K562 (cell line): Measurements from ENCODE around the gene GAPDH. TPM values are rescaled to one million over a fixed set of nuclear protein-coding genes. Genes with fewer than 3 reads are reported as not detected.
"Not testable (repeated sequence)": the region's sequence is repeated elsewhere in the genome, so short reads cannot be mapped to it uniquely, and the experiment has no call there.

ENCODE experiments used
- ATAC-seq: fragments of 200-7000 bp; cut with Tn5 transposase; 3 replicates; pipeline ENCODE4 v1.9.1; 2020; ENCODE audit warnings: moderate library complexity
- BruUV-seq: library from RNA; stranded (reverse); fragments of 400-500 nt; replicated peaks from 2 replicates; lab custom pipeline; 2021; lab: Mats Ljungman, UMichigan
- CTCF ChIA-PET: fragments of 300-600 bp; formaldehyde crosslinking; extraction: SDS; loops from one replicate; lab custom pipeline; 2021; ENCODE audit warnings: low intra/inter-chr PET ratio; lab: Yijun Ruan, JAX
- POLR2A ChIA-PET: fragments of 300-600, 350-650 bp; sonication (Branson Sonifier 250); formaldehyde crosslinking; extraction: SDS; loops from one replicate; lab custom pipeline; 2021; ENCODE audit warnings: antibody characterized with exemption, inconsistent platforms; lab: Yijun Ruan, JAX
- DNase-seq, 4 experiments: peaks; one replicate each; pipeline versions ENCODE4 v3.0.0 to v3.0.0-alpha.2; 2011 to 2018; ENCODE audit warnings: low spot score in 3 of 4, mixed read lengths in 3 of 4; ENCODE audit errors: extremely low read depth in 1 of 4
- FAIRE-seq: peaks from 2 replicates; lab custom pipeline; 2011; peaks lifted over from hg19 to GRCh38; lab: Jason Lieb, UNC
- H2AFZ ChIP-seq: 2 replicates; pipeline ENCODE4 v1.6.0; 2011; ENCODE audit warnings: low read depth, low read length, control low read depth, inconsistent platforms
- H3K27ac ChIP-seq: fragments of 200-600 bp; 3 replicates; pipeline ENCODE4 v1.8.0; 2011; ENCODE audit warnings: low read depth, mild to moderate bottlenecking, control low read depth, inconsistent platforms, low read length, moderate library complexity, mixed read lengths; ENCODE audit errors: extremely low read depth
- H3K27me3 ChIP-seq, 2 experiments: fragments of 300-600 bp in 1 of 2; 2 replicates in 1 of 2; 3 replicates in 1 of 2; pipeline versions ENCODE4 v1.6.0 to v1.8.0; 2011; ENCODE audit warnings: inconsistent platforms in 2 of 2, low read length in 2 of 2, mild to moderate bottlenecking in 1 of 2, mixed read lengths in 1 of 2, moderate library complexity in 1 of 2; ENCODE audit not compliant: control insufficient read depth in 2 of 2, insufficient read depth in 2 of 2
- H3K36me3 ChIP-seq: fragments of 300-600 bp; 3 replicates; pipeline ENCODE4 v1.8.0; 2011; ENCODE audit warnings: mild to moderate bottlenecking, low read length, inconsistent platforms; ENCODE audit not compliant: control insufficient read depth, insufficient read depth
- H3K4me1 ChIP-seq, 2 experiments: fragments of 200-600 bp in 1 of 2; replicated peaks in 1 of 2; 2 replicates in 1 of 2; 3 replicates in 1 of 2; pipeline versions ENCODE4 v1.5.1 to v1.8.0; 2011; ENCODE audit warnings: inconsistent platforms in 2 of 2, low read length in 2 of 2, mild to moderate bottlenecking in 1 of 2, mixed read lengths in 1 of 2, moderate library complexity in 1 of 2; ENCODE audit not compliant: control insufficient read depth in 2 of 2, insufficient read depth in 2 of 2
- H3K4me2 ChIP-seq: 2 replicates; pipeline ENCODE4 v1.6.1; 2011; ENCODE audit warnings: low read length, control low read depth, inconsistent platforms, mixed read lengths; ENCODE audit not compliant: insufficient read depth
- H3K4me3 ChIP-seq: fragments of 200-600 bp; sonication (generic), shearing (Covaris generic); 2 replicates; pipeline ENCODE4 v1.5.1; 2016; ENCODE audit warnings: control low read depth, inconsistent platforms
- H3K79me2 ChIP-seq: fragments of 200-600 bp; 3 replicates; pipeline ENCODE4 v1.8.0; 2011; ENCODE audit warnings: low read length, inconsistent platforms; ENCODE audit not compliant: control insufficient read depth, insufficient read depth
- H3K9ac ChIP-seq, 2 experiments: 2 replicates each; pipeline versions ENCODE4 v1.6.0 to v1.6.1; 2011; ENCODE audit warnings: low read depth in 2 of 2, low read length in 2 of 2, control low read depth in 1 of 2, inconsistent platforms in 1 of 2, mild to moderate bottlenecking in 1 of 2, mixed read lengths in 1 of 2; ENCODE audit not compliant: insufficient read depth in 1 of 2
- H3K9me1 ChIP-seq: one replicate; pipeline ENCODE4 v1.6.0; 2011; ENCODE audit warnings: inconsistent platforms, mild to moderate bottlenecking, low read length, moderate library complexity; ENCODE audit not compliant: control insufficient read depth, insufficient read depth
- H3K9me3 ChIP-seq: replicated peaks from 2 replicates; pipeline ENCODE4 v1.5.1; 2011; ENCODE audit warnings: low read depth, low read length, inconsistent platforms; ENCODE audit not compliant: control insufficient read depth, insufficient read depth
- H4K20me1 ChIP-seq: replicated peaks from 2 replicates; pipeline ENCODE4 v1.6.1; 2011; ENCODE audit warnings: low read length, inconsistent platforms, mixed read lengths; ENCODE audit not compliant: control insufficient read depth, insufficient read depth
- NR2C2 ChIP-seq, 2 experiments: fragments of 200-800 bp in 1 of 2; sonication (Bioruptor generic) in 1 of 2; sonication (generic) in 1 of 2; formaldehyde crosslinking in 1 of 2; IDR thresholded peaks; 2 replicates each; pipeline versions ENCODE4 v1.6.1 to v1.8.0; 2016 to 2022; ENCODE audit warnings: mild to moderate bottlenecking in 1 of 2, missing compliant biosample characterization in 1 of 2, missing genetic modification characterization in 1 of 2, missing genetic modification reagents in 1 of 2
- U2AF2 ChIP-seq: fragments of 200-400 bp; formaldehyde crosslinking; optimal IDR thresholded peaks from 2 replicates; pipeline ENCODE3; 2017; ENCODE audit warnings: low read depth, mild to moderate bottlenecking, low read length
- ZNF324 ChIP-seq: fragments of 250-450 bp; sonication (Bioruptor Pico); IDR thresholded peaks from 2 replicates; pipeline ENCODE4 v1.4.0; 2020; ENCODE audit warnings: mild to moderate bottlenecking
- ZZZ3 ChIP-seq: fragments of 450-650 bp; IDR thresholded peaks from 2 replicates; pipeline ENCODE4 v1.6.1; 2016; ENCODE audit warnings: antibody characterized with exemption, mild to moderate bottlenecking, moderate library complexity
- WGBS: fragments of 100-300 bp; shearing (Covaris generic); methylation state at CpG from one replicate; pipeline ENCODE4 v1.1.6; 2016; ENCODE audit warnings: low coverage, mixed read lengths; ENCODE audit not compliant: insufficient coverage; ENCODE audit errors: missing lambda C conversion rate; 5-methylcytosine and 5-hydroxymethylcytosine counted together
- in situ Hi-C: fragments of 300-500 bp; cut with MboI; formaldehyde crosslinking; loops from 4 replicates; pipeline ENCODE4 v1.15.0; 2018; ENCODE audit warnings: inconsistent platforms, mixed read lengths
- intact Hi-C: fragments of 100-400 bp; cut with micrococcal nuclease; formaldehyde crosslinking; loops from 2 replicates; pipeline ENCODE4 v1.14.2; 2022
- polyA plus RNA-seq, 8 experiments: library from polyadenylated mRNA; depleted of rRNA in 4 of 8; stranded (reverse) in 5 of 8; unstranded in 3 of 8; fragments of >200 nt; fragmentation: Nextera tagmentation in 2 of 8; fragmentation: Illumina TruSeq in 1 of 8; extraction: Ambion mirVana in 2 of 8; extraction: Trizol in 1 of 8; gene quantifications; 2 replicates each; pipeline versions ENCODE4 v1.2.1 to v1.2.3, GENCODE V29; 2011 to 2014; ENCODE audit warnings: inconsistent platforms in 1 of 8, missing spikeins in 1 of 8
- total RNA-seq, 7 experiments: library from RNA; depleted of rRNA in 6 of 7; stranded (reverse); fragments of >200 nt in 6 of 7; fragmentation: Illumina TruSeq in 2 of 7; extraction: Trizol in 2 of 7; gene quantifications; 2 replicates each; pipeline versions ENCODE4 v1.2.1 to v1.2.3, GENCODE V29; 2011 to 2021; ENCODE audit warnings: low replicate concordance in 1 of 7
- TF ChIP-seq, protein P1 (sequence below), 2 experiments: fragments of 450-650 bp; IDR thresholded peaks; 2 replicates each; pipeline ENCODE4 v1.6.1; 2018; ENCODE audit warnings: mild to moderate bottlenecking in 2 of 2, low read depth in 1 of 2; ENCODE audit not compliant: partially characterized antibody in 2 of 2
- TF ChIP-seq, protein P2 (sequence below), 2 experiments: IDR thresholded peaks; 2 replicates each; pipeline ENCODE4 v1.6.1; 2012; ENCODE audit warnings: improper control_type of control experiment in 2 of 2, low read depth in 2 of 2, low read length in 2 of 2, borderline replicate concordance in 1 of 2

The GAPDH gene
- total and polyA plus RNA-seq, 9 of the 15 experiments (the other 6 are each of a cell fraction or from before 2014, with no cell fraction given): 2,206 to 6,793 (median 4,217) TPM

DNA sequence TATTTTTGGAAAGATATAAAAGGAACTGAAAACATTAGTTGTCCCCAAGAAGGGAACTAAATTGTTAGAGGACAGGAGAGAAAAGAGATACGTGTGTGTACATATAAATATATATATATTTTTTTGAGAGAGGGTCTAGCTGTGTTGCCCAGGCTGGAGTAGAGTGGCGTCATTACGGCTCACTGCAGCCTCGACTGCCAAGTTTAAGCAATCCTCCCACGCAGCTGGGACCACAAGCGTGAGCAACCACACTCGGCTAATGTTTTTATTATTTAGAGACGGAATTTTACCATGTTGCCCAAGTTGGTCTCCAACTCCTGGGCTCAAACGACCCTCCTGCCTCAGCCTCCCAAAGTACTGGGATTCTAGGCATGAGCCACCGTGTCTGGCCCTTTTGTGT is 50.0 kb downstream of the GAPDH start:
- intact Hi-C loops: no loop called here

DNA sequence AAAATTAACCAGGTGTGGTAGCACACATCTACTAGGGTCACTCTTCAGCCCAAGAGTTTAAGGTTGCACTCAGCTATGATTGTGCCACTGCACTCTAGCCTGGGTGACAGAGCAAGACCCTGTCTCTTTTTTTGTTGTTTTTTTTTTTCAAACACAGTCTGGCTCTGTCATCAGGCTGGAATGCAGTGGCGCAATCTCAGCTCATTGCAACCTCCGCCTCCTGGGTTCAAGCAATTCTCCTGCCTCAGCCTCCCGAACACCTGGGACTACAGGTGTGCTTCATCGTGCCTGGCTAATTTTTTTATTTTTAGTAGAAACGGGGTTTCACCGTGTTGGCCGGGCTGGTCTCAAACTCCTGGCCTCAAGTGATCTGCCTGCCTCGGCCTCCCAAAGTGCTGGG is 52.3 kb downstream of the GAPDH start:
- in situ Hi-C loops, ATAC-seq, H3K9ac ChIP-seq, H2AFZ ChIP-seq, BruUV-seq, H3K4me3 ChIP-seq, H4K20me1 ChIP-seq, H3K9me3 ChIP-seq, H3K9me1 ChIP-seq, H3K27me3 ChIP-seq, DNase-seq, intact Hi-C loops, H3K27ac ChIP-seq, FAIRE-seq, H3K4me2 ChIP-seq, POLR2A ChIA-PET, H3K79me2 ChIP-seq, H3K4me1 ChIP-seq: not testable (repeated sequence)
- CTCF ChIA-PET: interaction anchor here (0.7 kb wide), 1 partner anchor 172 kb away, joined by 3 read pairs; no protein-coding TSS in a partner anchor
- WGBS: 94% methylated on average over 6 of the region's 8 CpGs
- peaks cover 87% of the 10 kb centered on the region for H3K36me3 ChIP-seq

More for the DNA sequence above, 50.0 kb downstream of the GAPDH start:
- Histone ChIP-seq H3K27me3 (no peaks in the 10 kb centered on the region), H3K4me1 (no peaks in the 10 kb centered on the region), H3K4me3 (no peak overlapping the region), H3K27ac (no peak overlapping the region), H3K9ac (no peak overlapping the region), H3K9me1 (no peaks in the 10 kb centered on the region)
- no peak for DNase-seq
- in situ Hi-C loops: no loop called here
- 88% methylated on average over 10 of the region's 10 CpGs for WGBS
- POLR2A ChIA-PET: interaction anchor here (1.0 to 1.5 kb wide), 3 partner anchors 8 to 20 kb away, joined by 3 to 4 read pairs (median 4); no protein-coding TSS in a partner anchor
- TF ChIP-seq NR2C2 (CRISPR knock-in tag; IDR thresholded peaks at IDR 0.05) (no peak), NR2C2 (tag; IDR thresholded peaks at IDR 0.05) (no peak), U2AF2 (no peak), ZZZ3 (no peak), ZNF324 (CRISPR knock-in tag) (no peak)
- TF ChIP-seq, protein P1, sequence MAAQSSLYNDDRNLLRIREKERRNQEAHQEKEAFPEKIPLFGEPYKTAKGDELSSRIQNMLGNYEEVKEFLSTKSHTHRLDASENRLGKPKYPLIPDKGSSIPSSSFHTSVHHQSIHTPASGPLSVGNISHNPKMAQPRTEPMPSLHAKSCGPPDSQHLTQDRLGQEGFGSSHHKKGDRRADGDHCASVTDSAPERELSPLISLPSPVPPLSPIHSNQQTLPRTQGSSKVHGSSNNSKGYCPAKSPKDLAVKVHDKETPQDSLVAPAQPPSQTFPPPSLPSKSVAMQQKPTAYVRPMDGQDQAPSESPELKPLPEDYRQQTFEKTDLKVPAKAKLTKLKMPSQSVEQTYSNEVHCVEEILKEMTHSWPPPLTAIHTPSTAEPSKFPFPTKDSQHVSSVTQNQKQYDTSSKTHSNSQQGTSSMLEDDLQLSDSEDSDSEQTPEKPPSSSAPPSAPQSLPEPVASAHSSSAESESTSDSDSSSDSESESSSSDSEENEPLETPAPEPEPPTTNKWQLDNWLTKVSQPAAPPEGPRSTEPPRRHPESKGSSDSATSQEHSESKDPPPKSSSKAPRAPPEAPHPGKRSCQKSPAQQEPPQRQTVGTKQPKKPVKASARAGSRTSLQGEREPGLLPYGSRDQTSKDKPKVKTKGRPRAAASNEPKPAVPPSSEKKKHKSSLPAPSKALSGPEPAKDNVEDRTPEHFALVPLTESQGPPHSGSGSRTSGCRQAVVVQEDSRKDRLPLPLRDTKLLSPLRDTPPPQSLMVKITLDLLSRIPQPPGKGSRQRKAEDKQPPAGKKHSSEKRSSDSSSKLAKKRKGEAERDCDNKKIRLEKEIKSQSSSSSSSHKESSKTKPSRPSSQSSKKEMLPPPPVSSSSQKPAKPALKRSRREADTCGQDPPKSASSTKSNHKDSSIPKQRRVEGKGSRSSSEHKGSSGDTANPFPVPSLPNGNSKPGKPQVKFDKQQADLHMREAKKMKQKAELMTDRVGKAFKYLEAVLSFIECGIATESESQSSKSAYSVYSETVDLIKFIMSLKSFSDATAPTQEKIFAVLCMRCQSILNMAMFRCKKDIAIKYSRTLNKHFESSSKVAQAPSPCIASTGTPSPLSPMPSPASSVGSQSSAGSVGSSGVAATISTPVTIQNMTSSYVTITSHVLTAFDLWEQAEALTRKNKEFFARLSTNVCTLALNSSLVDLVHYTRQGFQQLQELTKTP (IDR thresholded peaks at IDR 0.05; ENCODE audit: low read depth in 1 of 2, partially characterized antibody in 2 of 2): no peak
- TF ChIP-seq, protein P2, sequence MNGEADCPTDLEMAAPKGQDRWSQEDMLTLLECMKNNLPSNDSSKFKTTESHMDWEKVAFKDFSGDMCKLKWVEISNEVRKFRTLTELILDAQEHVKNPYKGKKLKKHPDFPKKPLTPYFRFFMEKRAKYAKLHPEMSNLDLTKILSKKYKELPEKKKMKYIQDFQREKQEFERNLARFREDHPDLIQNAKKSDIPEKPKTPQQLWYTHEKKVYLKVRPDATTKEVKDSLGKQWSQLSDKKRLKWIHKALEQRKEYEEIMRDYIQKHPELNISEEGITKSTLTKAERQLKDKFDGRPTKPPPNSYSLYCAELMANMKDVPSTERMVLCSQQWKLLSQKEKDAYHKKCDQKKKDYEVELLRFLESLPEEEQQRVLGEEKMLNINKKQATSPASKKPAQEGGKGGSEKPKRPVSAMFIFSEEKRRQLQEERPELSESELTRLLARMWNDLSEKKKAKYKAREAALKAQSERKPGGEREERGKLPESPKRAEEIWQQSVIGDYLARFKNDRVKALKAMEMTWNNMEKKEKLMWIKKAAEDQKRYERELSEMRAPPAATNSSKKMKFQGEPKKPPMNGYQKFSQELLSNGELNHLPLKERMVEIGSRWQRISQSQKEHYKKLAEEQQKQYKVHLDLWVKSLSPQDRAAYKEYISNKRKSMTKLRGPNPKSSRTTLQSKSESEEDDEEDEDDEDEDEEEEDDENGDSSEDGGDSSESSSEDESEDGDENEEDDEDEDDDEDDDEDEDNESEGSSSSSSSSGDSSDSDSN (IDR thresholded peaks at IDR 0.05; ENCODE audit: borderline replicate concordance in 1 of 2, low read depth in 2 of 2, low read length in 2 of 2): no peak
- TF ChIP-seq, all 486 proteins: peak for 0
- no peak for ATAC-seq
- FAIRE-seq: no peak
- Histone ChIP-seq H3K79me2 (no peaks in the 10 kb centered on the region; the same call in 2 of the 3 replicates), H3K4me2 (no peak overlapping the region), H4K20me1 (no peaks in the 10 kb centered on the region), H2AFZ (no peak overlapping the region), H3K36me3 (peaks cover 83% of the 10 kb centered on the region), H3K9me3 (no peaks in the 10 kb centered on the region)
- BruUV-seq: no TSS peak
- CTCF ChIA-PET: no interaction called here
